HG03159 (cell line): ENCODE results near the gene TCEA3.

Experiments
- ATAC-seq: cut with Tn5 transposase; IDR thresholded peaks from one replicate; pipeline ENCODE4 v1.9.1; 2021; ENCODE audit warnings: mild to moderate bottlenecking, moderate library complexity; ENCODE audit not compliant: unreplicated experiment

TCEA3 gene

DNA sequence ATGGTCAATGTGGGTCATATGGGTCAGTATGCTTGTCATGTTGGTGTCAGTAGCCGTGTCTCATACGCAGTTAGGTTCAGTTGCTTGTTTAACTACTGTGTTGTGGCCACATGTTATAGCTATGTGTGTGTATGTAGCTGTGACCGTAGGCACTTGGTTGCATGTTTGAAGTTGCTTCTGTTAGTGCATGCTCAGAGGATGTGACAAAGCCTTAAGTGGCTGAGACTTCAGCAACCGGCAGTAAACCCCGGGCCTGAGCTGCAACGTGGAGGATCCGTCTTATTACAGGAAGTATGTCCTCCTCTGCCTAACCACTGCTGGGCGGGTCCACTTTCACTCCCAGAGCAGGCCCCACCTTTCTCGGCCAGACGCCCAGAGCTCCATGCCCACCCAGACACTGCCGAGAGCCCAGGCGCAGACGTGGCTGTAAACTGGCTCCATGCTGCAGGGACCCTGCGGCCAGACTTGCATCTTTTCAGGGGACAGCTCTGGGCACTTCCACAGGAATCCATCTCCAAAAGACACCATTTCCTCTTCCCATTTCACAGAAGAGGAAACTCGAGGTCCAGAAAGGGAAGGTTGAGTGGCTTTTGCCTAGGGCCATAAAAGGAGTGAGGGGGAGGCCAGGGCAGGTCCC is 2.2 kb downstream of the TCEA3 start:
- no peak for ATAC-seq

DNA sequence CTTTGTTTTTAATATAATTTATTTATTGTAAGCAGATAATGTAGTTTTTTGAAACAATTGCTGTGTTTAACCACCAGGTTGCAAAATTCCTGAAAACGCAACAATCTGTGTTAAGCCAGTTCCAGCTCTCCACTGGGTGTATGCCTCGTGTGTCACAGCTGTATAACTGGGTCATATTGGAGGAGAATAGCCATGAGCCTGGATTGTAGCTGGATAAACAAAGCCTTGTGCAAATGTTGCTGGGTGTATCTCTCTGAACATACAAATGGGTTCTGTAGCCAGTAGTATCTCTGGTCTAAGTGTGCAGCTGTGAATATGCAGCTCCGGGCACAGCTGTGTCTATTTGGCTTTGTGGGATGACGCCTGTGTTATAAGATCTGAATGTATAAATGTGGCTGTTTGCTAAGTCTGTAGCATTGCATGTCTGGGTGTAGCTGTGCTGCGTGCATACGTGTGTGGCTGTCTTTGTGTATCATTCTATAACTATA is 2.8 kb downstream of the TCEA3 start:
- no peak for ATAC-seq

DNA sequence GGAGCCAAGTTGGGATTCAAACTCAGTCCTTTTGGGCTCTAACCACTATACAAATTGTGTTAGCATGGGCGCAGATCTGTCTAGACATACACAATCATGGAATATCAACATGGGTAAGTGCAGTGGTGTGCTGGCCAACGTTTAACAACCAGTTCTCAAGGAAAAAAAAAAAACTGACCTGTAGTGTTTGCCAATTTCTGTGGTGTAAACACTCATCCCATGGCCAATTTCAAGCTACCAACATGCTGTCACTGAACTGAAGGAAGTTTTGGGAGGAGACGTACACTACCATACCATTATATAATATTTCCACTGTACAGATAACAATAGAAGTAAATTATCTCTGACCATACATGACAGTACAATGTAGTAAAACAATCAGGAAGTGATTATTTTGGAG is 3.2 kb downstream of the TCEA3 start:
- ATAC-seq, result no peak

DNA sequence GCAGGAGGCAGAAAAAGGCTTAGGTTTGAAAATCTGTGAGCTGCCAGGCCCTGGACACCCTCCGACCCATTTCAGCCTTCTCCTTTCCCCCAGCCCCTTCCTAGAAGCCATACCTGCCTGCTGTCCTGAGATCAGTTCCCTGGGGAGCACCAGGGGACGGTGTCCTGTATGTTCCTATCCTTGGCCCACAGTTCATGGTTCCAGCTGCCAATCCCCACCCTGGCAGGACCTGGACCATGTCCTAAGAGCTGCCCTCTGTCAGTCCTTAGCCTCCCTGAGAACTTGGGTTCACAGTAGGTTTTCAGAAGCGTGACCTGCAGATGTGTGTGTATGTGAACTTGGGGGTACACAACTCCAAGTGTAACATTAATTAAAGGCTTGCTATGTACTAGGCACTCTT is 3.8 kb downstream of the TCEA3 start:
- ATAC-seq, result no peak

DNA sequence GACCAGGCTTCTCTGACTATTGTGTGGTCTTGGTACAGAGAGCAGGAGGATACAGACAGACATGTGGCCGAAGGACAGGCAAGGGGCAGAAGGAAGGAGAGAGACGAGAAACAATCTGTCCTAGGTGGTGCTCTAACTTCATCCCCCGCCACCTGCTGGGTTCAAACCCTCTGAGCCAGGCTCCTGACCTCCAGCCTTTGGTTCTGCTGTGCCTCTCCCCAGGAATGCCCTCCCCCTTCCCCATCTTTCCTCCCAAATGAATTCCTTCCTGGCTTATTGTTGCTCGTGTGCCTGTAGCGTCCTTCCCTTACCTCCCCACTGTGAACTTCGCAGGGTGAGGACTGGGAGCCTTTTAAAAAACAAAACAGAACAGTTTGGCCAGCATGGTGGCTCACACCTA is 5.4 kb downstream of the TCEA3 start:
- ATAC-seq, result no peak

DNA sequence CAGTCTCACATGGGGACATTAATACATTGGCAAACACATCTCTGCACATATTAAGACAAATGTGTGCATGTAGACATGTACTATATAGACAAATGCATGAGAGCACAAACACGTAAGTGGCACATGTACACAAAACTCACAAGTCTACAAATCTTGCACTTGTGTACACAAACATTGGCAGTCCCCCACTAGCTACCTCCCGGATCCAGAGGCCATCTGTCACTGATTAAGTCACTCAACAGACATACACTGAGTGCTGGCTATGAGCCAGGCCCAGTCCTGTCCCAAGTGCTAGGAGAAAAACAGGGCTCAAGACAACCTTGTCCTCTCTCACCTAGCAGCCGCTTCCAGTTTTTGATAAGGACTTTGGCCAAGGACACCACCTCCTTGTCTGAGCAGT is 7.0 kb downstream of the TCEA3 start:
- ATAC-seq, result no peak

DNA sequence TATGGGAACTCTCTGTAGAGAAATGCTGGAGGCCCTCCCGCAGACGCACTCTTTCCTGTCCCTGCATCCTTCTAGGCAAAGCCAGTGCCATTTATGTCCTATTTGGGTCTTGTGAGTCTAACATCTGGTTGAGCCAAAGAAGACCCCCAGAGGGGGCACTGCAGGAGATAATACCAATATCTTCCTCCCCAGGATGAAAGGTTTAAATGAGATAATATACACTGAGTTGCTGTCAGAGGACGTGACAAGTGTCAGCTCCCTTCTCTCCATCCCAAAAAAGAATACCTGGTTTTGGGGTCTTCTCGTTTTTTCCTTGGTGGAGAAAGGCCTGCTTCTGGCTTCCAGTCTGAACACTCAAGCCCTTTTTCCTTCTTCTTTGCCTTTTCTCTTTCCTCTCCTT is 7.6 kb downstream of the TCEA3 start:
- no peak for ATAC-seq

DNA sequence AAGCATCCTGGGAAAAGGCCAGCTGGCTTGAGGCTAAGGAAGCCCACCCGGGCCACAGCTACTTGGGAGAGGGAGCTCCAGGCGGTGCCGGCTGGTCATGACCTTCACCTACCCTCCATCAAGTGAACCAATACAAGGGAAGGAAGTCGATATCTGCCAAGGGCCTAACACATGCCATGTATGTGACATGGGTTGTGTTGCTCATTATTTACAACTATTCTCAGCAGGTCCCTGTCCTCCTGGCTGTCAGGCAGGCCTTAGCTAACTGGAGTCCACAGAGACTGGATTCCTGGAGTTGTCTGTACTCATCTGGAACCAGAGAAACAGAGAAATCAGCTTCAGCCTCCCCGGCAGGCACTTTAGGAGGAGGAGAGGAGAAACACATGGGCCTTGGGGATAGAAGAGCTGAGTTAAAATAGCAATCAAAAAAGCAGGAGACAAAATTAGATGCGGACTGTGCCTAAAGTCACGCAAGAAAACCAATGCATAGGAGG is 15.7 kb downstream of the TCEA3 start:
- ATAC-seq, result no peak

DNA sequence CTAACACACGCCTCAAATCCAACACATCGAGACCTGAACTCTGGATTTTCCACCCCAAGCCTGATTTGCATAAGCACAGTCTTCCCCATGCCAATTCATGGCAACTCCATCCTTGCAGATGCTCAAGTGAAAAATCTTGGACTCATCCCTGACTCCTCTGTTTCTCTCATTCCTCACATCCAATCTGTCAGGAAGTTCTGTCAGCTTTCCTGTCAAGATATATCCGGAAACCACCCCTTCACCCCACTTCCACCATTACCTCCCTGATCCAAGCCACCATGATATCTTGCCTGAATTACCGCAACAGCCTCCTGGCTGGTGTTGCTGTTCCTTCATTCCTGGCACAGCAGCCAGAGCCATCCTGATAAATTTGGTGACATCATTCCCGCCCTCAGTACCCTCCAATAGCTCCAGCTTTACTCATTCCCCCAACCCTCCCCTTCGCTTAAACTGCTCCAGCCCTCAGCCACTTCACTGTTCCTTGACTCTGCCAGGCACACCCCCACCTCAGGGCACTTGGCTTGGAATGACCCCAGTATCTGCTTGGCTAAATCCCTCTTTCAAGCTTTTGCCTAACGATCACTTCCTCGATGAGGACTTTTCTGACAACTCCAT is 17.4 kb downstream of the TCEA3 start:
- no peak for ATAC-seq

DNA sequence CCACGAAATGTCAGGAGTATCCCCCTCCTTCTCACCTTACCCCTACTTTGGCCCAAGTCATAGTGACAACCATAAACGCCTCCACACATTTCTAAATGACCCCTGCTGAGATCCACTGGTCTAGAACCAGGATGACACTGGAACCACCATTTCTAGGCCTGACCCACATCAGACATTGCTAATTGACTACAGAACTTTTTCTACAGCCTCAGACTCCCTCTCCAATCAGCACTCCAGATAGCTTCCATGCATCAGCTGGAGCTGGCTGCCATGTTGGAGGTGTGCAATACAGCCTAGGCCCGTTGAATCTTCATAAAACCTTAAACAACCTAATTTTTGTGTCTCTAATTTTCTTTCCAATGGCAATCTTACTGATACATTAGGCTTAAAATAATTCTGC is 18.6 kb downstream of the TCEA3 start:
- ATAC-seq, result no peak

DNA sequence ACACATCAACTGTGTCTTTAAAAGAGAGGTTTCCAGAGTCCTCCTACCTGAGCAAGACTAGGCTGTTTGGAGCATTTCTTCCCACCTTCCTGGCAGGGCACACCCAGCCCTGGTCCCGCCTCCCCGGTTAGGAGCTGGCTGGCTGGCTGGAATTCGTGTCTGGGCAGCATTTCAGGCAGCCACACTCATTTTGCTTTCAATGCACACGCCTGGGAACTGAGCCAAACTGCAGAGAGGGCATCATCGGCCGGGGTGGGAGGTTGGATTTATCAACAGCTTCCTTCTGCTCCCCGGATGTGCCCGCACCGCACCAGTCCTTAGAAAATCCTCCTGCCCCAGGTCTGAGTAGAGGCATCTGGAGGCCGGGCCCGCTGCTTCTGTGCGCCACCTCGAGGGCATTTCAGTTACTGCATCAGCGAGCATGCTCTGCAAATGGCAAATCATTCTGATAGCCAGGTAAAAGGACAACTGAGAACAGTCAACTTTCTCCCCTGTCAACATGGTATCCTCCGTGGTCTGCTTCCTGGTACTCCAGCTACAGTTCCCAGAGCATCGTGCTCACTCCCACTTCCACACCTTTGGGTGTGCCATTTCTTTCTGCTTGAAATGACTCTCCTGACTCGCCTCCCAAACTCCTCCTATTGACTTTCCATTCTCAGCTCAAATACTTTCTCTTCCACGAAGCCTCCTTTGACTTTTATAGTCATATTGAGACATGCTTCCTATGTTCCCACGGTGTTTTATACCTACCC is 20.6 kb downstream of the TCEA3 start:
- no peak for ATAC-seq

DNA sequence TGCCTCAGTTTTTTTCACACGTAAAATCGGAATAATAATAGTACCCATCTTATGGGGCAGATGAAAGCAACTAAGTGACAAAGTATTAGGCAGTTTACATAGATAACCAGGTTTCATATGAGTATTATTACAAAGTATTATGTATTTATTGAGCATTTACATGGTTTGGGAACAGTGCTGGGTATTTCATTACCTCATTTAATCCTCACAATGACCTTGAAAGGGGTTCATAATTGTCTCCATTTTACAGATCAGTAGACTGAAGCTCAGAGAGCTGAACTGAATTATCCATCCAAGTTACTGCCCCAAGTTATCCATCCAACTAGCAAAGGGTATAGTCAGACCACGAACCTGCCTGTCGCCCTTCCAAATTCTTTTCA is 21.2 kb downstream of the TCEA3 start:
- ATAC-seq, result no peak

DNA sequence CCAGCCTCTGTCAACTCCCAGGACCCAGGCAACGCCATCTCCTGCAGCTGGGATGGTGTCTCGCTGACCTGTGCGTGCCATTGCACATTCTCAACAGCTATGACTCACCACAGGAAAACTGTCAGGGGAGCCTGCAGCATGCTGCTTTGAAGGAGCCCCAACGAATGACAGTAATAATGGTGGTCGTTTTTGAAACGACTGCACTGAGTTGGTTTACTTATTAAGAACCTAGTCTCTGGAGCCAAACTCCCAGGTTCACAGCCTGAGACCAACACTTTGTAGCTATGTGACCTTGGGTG is 21.6 kb downstream of the TCEA3 start:
- ATAC-seq, result no peak

DNA sequence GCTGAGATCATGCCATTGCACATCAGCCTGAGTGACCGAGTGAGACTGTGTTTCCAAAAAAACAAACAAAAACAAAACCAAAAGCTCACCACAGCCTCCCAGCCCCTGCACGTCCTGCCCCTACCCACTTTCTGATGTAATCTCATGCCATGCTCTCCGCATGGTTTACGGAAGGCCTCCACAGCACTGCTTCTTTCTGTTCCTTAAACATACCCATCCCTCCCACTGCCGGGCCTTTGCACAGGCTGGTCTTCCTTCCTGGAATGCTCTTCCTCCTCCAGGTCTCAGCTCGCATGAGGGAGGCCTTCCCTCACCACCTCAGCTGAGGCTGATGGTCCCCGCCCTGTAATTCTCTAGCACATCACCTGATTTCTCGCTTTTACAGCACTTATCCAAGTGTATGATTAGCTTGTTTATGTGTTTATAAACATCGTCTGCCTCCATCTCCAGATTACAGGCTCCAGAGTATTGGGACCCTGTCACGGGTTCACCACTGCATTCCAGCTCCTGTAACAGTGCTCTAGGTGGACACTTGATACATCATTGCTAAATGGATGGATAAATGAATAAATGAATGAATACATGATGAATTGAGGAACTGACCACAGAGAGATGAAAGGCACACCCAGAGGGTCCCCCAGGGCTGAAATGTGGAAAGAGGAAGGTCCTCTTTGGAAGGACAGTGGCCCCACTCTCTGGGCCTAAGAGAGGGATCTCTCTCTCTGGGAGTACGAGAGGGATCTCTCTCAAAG is 22.1 kb downstream of the TCEA3 start:
- ATAC-seq, result no peak

DNA sequence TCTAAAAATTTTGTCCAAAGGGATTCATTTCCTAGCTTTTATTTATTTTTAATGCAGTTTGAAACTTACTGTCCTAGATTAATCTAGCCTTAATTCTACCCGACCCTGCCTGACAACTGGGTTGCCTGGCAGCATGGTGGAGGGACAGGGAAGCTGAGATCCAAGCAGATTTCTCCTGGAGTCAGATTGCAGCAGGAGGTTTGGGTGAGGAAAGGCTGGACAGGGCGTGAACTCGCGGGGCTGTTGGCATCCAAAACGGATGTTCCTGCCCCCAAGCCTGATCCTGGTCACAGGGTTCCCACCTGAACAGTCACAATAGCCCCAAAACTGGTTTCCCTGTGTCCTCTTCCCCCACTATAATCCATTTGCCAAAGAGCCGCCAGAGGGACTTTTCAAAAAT is 23.2 kb downstream of the TCEA3 start:
- no peak for ATAC-seq

DNA sequence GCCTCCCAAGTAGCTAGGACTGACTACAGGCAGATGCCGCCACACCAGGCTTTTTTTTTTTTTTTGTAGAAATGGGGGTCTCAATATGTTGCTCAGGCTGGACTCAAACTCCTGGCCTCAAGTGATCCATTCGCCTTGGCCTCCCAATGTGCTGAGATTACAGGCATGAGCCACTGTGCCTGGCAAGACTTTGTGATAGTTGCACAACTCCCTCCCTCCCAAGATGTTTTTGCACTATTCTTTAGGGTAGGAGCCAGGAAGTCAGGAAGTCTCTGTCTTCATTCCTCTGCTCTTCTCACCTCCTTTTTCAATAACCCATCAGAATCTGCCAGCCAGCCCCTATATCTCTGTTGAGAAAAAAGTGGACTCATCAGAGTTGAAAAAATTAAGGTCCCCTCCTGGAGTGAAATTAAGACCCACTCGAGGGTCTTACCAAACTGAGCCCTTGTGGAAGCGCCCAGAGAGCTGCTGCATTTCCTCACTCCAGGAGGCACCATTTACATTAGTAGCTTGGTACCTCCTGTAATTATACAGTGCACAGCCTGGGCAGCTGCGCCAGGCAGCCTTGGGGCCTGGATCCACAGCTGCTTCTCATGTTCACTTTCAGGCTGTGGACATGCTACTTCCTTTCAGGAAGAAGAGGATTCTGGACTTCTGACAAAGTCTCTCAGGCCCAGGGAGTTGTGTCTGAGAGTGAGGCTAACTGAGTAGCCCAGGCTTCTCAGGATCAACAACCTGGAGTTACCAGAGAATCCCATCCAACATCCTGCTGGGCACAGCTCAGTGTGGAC is 24.0 kb downstream of the TCEA3 start:
- ATAC-seq, result no peak

DNA sequence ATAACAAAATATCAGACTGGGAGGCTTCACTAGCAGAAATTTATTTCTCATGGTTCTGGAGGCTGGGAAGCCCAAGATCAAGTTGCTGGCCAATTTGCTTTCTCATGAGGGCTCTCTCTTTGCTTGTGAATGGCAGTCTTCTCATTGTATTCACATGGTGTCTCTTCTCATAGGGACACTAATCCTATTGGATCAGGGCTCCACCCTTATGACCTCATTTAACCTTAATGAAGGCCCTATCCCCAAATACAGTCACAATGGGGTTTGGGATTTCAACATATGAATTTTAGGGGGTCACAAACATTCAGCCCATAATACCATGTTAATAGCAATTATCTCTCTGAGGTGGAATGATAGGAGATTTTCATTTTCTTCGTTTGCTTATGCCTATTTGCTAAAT is 25.3 kb downstream of the TCEA3 start:
- ATAC-seq, result no peak

DNA sequence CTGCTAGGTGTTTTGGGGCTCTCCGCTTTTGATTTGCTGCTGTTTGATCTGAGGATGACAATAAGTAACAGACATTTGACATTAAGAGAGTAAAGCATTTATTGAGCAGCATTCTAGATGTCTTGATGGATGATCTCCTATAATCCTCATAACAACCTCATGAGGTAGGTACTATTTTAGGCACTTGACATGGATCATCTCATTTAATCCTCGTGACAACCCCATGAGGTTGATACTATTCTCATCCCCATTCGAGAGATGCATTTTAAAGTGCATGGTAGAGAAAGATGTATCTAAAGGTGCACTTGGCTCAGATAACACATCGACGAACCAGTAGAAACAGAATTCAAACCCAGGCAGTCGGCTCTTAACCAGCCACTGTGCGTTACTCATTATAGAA is 26.6 kb downstream of the TCEA3 start:
- no peak for ATAC-seq

DNA sequence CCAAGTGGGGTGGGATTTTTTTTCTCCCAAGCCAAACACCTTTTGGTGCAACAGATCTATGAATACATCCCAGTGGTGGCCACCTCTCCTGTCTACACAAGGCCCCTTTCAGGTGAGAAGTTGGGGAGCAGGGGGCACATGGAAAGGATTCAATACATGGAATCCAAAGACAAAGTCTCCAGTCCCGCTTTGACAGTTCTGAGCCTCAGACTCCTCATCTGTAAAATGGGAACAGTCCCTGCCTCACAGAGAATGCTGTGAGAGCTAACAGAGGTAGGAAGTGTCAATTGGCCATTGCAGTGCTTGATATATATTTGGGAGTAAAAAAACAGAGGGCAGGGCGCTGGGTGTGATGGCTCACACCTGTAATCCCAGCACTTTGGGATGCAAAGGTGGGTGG is 28.2 kb downstream of the TCEA3 start:
- ATAC-seq, result no peak

DNA sequence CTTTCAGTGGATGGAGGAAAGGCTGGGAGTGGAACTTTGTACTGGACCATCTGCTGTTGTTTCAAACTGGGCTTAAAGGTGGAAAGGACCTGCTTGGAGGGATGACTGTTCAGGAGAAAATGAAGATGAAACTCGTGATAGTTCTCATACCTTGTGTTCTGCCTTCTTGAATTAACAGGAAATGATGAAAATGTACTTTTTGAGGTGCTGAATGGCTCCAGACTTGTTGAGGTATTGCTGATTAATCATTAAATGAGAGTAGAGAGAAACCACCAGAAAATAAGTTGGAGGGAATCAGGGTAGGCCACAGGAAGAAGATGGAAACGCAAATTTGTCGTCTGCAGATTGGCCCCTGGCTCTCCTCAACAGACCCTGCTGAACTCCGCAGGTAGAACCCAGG is 28.7 kb downstream of the TCEA3 start:
- no peak for ATAC-seq

DNA sequence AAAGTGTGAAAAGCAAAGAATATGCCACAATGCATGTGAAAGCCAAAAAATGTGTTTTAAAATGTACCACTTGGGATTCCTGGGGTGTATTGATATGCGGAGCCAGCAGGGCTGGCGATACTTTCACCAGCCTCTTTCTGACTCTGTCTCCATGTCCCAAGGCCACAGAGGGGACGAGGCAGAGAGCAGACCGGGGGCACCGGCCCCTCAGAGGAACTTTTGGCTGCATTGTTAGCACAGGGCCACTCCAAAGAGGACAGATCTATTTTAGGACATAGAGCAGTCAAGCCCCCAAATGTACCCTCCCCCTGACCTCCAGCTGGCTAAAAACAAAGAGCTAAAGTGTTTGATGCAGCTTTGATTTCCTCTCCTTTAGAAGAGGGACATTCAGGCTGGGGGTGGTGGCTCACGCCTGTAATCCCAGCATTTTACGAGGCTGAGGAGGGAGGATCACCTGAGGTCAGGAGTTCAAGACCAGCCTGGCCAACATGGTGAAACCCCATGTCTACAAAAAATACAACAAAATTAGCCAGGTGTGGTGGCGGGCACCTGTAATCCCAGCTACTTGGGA is 29.3 kb downstream of the TCEA3 start:
- no peak for ATAC-seq
